Measurements from ENCODE around the gene DOHH. TPM values are rescaled to one million over a fixed set of nuclear protein-coding genes. Genes with fewer than 3 reads are reported as not detected.

DOHH gene
- total and polyA plus RNA-seq, 2 experiments from 2014 or later, result 19.0 to 34.7 TPM

- Mint-ChIP-seq H3K4me3 (no peak overlapping the region), H3K27ac (no peak overlapping the region), H3K27me3 (ENCODE audit: insufficient read depth, low read depth, poor library complexity) (peaks cover 26% of the 10 kb centered on the region), H3K36me3 (ENCODE audit: low read depth) (peaks cover 11% of the 10 kb centered on the region; the same call in 2 of the 3 replicates), H3K9me3 (no peaks in the 10 kb centered on the region; the same call in 2 of the 3 replicates), H3K4me1 (peaks cover 22% of the 10 kb centered on the region)
- no peaks in the 10 kb centered on the region for H3F3A ChIP-seq (replicated peaks; ENCODE audit: low read depth)
- peaks cover 65% of the 10 kb centered on the region for H3K79me2 ChIP-seq (replicated peaks; ENCODE audit: insufficient read depth)
- H3K4me3 ChIP-seq, result no peak overlapping the region
- TF ChIP-seq, protein P1, sequence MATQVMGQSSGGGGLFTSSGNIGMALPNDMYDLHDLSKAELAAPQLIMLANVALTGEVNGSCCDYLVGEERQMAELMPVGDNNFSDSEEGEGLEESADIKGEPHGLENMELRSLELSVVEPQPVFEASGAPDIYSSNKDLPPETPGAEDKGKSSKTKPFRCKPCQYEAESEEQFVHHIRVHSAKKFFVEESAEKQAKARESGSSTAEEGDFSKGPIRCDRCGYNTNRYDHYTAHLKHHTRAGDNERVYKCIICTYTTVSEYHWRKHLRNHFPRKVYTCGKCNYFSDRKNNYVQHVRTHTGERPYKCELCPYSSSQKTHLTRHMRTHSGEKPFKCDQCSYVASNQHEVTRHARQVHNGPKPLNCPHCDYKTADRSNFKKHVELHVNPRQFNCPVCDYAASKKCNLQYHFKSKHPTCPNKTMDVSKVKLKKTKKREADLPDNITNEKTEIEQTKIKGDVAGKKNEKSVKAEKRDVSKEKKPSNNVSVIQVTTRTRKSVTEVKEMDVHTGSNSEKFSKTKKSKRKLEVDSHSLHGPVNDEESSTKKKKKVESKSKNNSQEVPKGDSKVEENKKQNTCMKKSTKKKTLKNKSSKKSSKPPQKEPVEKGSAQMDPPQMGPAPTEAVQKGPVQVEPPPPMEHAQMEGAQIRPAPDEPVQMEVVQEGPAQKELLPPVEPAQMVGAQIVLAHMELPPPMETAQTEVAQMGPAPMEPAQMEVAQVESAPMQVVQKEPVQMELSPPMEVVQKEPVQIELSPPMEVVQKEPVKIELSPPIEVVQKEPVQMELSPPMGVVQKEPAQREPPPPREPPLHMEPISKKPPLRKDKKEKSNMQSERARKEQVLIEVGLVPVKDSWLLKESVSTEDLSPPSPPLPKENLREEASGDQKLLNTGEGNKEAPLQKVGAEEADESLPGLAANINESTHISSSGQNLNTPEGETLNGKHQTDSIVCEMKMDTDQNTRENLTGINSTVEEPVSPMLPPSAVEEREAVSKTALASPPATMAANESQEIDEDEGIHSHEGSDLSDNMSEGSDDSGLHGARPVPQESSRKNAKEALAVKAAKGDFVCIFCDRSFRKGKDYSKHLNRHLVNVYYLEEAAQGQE (IDR thresholded peaks at IDR 0.05; ENCODE audit: unreplicated experiment), result no peak
- no peak for TF ChIP-seq ZNF114 (CRISPR knock-in tag; IDR thresholded peaks at IDR 0.05)
- TF ChIP-seq JUNB (IDR thresholded peaks at IDR 0.05; ENCODE audit: unreplicated experiment), result no peak
- TF ChIP-seq EZH2 (IDR thresholded peaks at IDR 0.05; ENCODE audit: low read depth, unreplicated experiment), result no peak
- TF ChIP-seq ETS1 (IDR thresholded peaks at IDR 0.05), result no peak
- no peak for TF ChIP-seq STAT1 (IDR thresholded peaks at IDR 0.05; ENCODE audit: unreplicated experiment)
- no peak for TF ChIP-seq CTCF (conservative IDR thresholded peaks at IDR 0.05; ENCODE audit: low read depth in 2 of 2)
- TF ChIP-seq ZNF331 (CRISPR knock-in tag; IDR thresholded peaks at IDR 0.05; ENCODE audit: low read depth), result no peak
- no peak for TF ChIP-seq EZH2phosphoT487 (IDR thresholded peaks at IDR 0.05; ENCODE audit: unreplicated experiment)
- TF ChIP-seq POLR2AphosphoS5 (IDR thresholded peaks at IDR 0.05; ENCODE audit: low read depth), result no peak
- TF ChIP-seq CREB1 (CRISPR knock-in tag; IDR thresholded peaks at IDR 0.05; ENCODE audit: low read depth), result no peak
- TF ChIP-seq ZNF462 (CRISPR knock-in tag; IDR thresholded peaks at IDR 0.05), result no peak
- no peak for TF ChIP-seq NANOG (IDR thresholded peaks at IDR 0.05; ENCODE audit: borderline replicate concordance)
- DNase-seq (ENCODE audit: low spot score), result no peak
- H3K36me3 ChIP-seq (ENCODE audit: insufficient read depth), result no peaks in the 10 kb centered on the region
- no peaks in the 10 kb centered on the region for H3K27me3 ChIP-seq (ENCODE audit: insufficient read depth)
- no peak overlapping the region for H3K4me2 ChIP-seq
- no peak overlapping the region for H2AFZ ChIP-seq
- no peak overlapping the region for H3K27ac ChIP-seq (ENCODE audit: low read depth)
- H3K4me1 ChIP-seq (ENCODE audit: insufficient read depth), result peaks cover 15% of the 10 kb centered on the region
- no peaks in the 10 kb centered on the region for H3K9me2 ChIP-seq (ENCODE audit: insufficient read depth)
- H4K20me1 ChIP-seq (replicated peaks; ENCODE audit: insufficient read depth), result peaks cover 7% of the 10 kb centered on the region; the same call in 1 of the 2 replicates
- no peak for ATAC-seq
These were observed 11.2 kb upstream of the DOHH start for GRCh38 chr19:3511506-3512251.
